Testis (tissue), 3 donors: Measurements from ENCODE around the gene JAML. TPM values are rescaled to one million over a fixed set of nuclear protein-coding genes. Genes with fewer than 3 reads are reported as not detected.

Experiments
- DNase-seq: peaks from one replicate; pipeline ENCODE4 v3.0.0-alpha.2; 2019
- H3K27ac ChIP-seq, 2 donors: fragments of 200-600 bp; sonication (generic); one replicate each; pipeline ENCODE4 v1.5.1; 2019
- H3K27me3 ChIP-seq: fragments of 200-600 bp; sonication (generic); one replicate; pipeline ENCODE4 v1.5.1; 2019
- H3K36me3 ChIP-seq: fragments of 200-600 bp; sonication (generic); one replicate; pipeline ENCODE4 v1.5.1; 2017; ENCODE audit warnings: low read depth; ENCODE audit errors: missing control alignments
- H3K4me1 ChIP-seq: fragments of 200-600 bp; sonication (generic); one replicate; pipeline ENCODE4 v1.5.1; 2019
- H3K4me3 ChIP-seq, 2 donors: fragments of 200-600 bp; sonication (generic); one replicate each; pipeline ENCODE4 v1.5.1; 2017 to 2019
- H3K9me3 ChIP-seq: fragments of 200-600 bp; sonication (generic); one replicate; pipeline ENCODE4 v1.5.1; 2017
- CTCF ChIP-seq, 3 experiments: fragments of 450-650 bp in 2 of 3; fragments of 200-600 bp in 1 of 3; sonication (generic) in 1 of 3; IDR thresholded peaks; one replicate each; pipeline ENCODE4 v1.5.1; 2016 to 2019; ENCODE audit warnings: antibody characterized with exemption in 3 of 3, mild to moderate bottlenecking in 2 of 3, moderate library complexity in 1 of 3
- POLR2A ChIP-seq: fragments of 450-650 bp; IDR thresholded peaks from one replicate; pipeline ENCODE4 v1.6.1; 2017; ENCODE audit warnings: antibody characterized with exemption, mild to moderate bottlenecking, moderate library complexity
- WGBS, 2 donors: methylation state at CpG; one replicate each; pipeline ENCODE4 v1.1.5; 2018; 5-methylcytosine and 5-hydroxymethylcytosine counted together
- intact Hi-C: fragments of 100-400 bp; cut with DNase I; formaldehyde crosslinking; loops from one replicate; pipeline ENCODE4 v1.15.1; 2023; ENCODE audit warnings: low total_unique reads
- polyA plus RNA-seq: library from polyadenylated mRNA; stranded (reverse); fragments of 350-450 nt; fragmentation: Illumina TruSeq; extraction: RNeasy Lipid Tissue Mini Kit (QIAGEN cat#74804); gene quantifications from one replicate; pipeline ENCODE4 v1.2.3, GENCODE V29; 2014; ENCODE audit warnings: low read depth, low replicate concordance; ENCODE audit not compliant: insufficient read depth
- total RNA-seq, 2 donors: library from RNA; depleted of rRNA; stranded (reverse); fragments of >200 nt; gene quantifications; one replicate each; pipeline ENCODE4 v1.2.3, GENCODE V29; 2016

Gene JAML
- total and polyA plus RNA-seq, 3 donors from 2014 or later = 1.9 to 9.7 (median 3.5) TPM

- Histone ChIP-seq H3K4me1 (no peaks in the 10 kb centered on the region), H3K9me3 (no peaks in the 10 kb centered on the region), H3K27me3 (no peaks in the 10 kb centered on the region), H3K36me3 (no peaks in the 10 kb centered on the region), H3K4me3 (no peak overlapping the region), H3K27ac (no peak overlapping the region)
- WGBS, 2 donors = 63 to 100% methylated on average over 1 of the region's 1 CpG
- intact Hi-C loops = no loop called here
- TF ChIP-seq POLR2A (no peak), CTCF (IDR thresholded peaks at IDR 0.05) (no peak)
- DNase-seq = no peak
Measured at GRCh38 chr11:118247041-118247440, 22.2 kb upstream of the JAML start.

GRCh38 chr11:118245936-118246562, 21.2 kb upstream of the JAML start:
- no peaks in the 10 kb centered on the region for H3K36me3 ChIP-seq
- TF ChIP-seq POLR2A (no peak), CTCF (IDR thresholded peaks at IDR 0.05) (no peak)
- intact Hi-C loops = no loop called here
- WGBS, 2 donors = 86 to 96% methylated on average over 3 of the region's 3 CpGs
- no peaks in the 10 kb centered on the region for H3K4me1 ChIP-seq
- no peaks in the 10 kb centered on the region for H3K27me3 ChIP-seq
- H3K27ac ChIP-seq = no peak overlapping the region
- DNase-seq = no peak
- H3K4me3 ChIP-seq = no peak overlapping the region
- H3K9me3 ChIP-seq = no peaks in the 10 kb centered on the region

- Histone ChIP-seq H3K27me3 (no peaks in the 10 kb centered on the region), H3K4me1 (no peaks in the 10 kb centered on the region), H3K36me3 (no peaks in the 10 kb centered on the region), H3K27ac (no peak overlapping the region), H3K4me3 (no peak overlapping the region), H3K9me3 (no peaks in the 10 kb centered on the region)
- WGBS, 2 donors = 81 to 88% methylated on average over 3 of the region's 3 CpGs
- TF ChIP-seq POLR2A = no peak
- no peak for TF ChIP-seq CTCF (IDR thresholded peaks at IDR 0.05)
- DNase-seq = no peak
- intact Hi-C loops = no loop called here
Measured at GRCh38 chr11:118243993-118244762, 19.4 kb upstream of the JAML start.

GRCh38 chr11:118243161-118243560, 18.4 kb upstream of the JAML start:
- TF ChIP-seq POLR2A (no peak), CTCF (IDR thresholded peaks at IDR 0.05) (no peak)
- H3K27ac ChIP-seq = no peak overlapping the region
- no peaks in the 10 kb centered on the region for H3K9me3 ChIP-seq
- DNase-seq = no peak
- H3K36me3 ChIP-seq = no peaks in the 10 kb centered on the region
- WGBS, 2 donors = 66 to 74% methylated on average over 7 to 8 of the region's 8 CpGs
- intact Hi-C loops = no loop called here
- H3K27me3 ChIP-seq = no peaks in the 10 kb centered on the region
- no peaks in the 10 kb centered on the region for H3K4me1 ChIP-seq
- H3K4me3 ChIP-seq = no peak overlapping the region

GRCh38 chr11:118241764-118242098, 16.9 kb upstream of the JAML start:
- TF ChIP-seq CTCF (IDR thresholded peaks at IDR 0.05) = no peak
- TF ChIP-seq POLR2A = no peak
- Histone ChIP-seq H3K36me3 (no peaks in the 10 kb centered on the region), H3K27me3 (no peaks in the 10 kb centered on the region), H3K4me1 (no peaks in the 10 kb centered on the region), H3K4me3 (no peak overlapping the region), H3K27ac (no peak overlapping the region), H3K9me3 (no peaks in the 10 kb centered on the region)
- no peak for DNase-seq
- intact Hi-C loops = no loop called here
- WGBS, 2 donors = 92% methylated on average over 1 of the region's 1 CpG
